Embryonic facial prominence (tissue), 1 donor: ENCODE results near the gene KCTD3.
A peak's percentile ranks its signal among the peaks of the same experiment; 100 is the strongest.

Experiments used
- DNase-seq: peaks from one replicate; pipeline ENCODE4 v3.0.0-alpha.2; 2016; ENCODE audit errors: extremely low spot score

Gene KCTD3

DNA sequence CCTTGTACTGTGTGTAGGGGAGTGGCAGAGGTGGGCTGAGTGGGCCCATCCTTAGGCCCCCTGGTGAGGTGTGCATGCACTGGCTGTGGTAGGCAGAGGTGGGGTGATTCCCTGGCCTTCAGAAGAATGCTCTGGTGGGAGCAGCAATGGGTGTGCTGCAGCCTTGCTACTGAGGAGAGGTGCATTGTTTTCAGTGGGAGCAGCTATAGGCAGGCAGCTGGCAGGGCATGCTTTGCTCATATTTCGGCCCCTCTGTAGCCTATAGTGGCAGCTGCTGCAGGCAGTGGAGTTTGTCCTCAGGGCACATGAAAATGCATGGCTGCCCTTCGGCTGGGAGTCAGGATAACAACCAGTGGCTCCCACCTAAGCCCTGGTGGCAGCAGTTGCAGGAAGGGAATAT, 10.1 kb upstream of the KCTD3 start:
- DNase-seq: no peak

DNA sequence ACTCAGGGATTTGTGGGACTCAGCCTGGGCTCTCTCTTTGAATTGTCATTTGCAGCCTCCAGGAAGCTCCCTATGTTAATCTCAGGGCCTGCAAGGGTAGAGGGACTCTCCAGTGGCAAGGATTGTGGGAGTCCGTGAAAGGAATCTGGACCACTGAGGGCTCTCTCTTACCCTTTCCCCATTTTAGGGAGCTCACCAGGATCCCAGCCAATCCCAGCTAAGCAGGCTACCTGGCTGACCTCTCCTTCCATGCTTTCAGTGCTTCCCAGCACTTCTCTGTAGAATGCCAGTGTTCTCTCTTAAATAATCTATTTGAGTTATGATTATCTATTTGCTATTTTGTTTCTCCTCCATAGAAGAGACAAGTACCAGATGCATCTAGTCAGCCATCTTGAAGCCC, 9.6 kb upstream of the KCTD3 start:
- DNase-seq: no peak

DNA sequence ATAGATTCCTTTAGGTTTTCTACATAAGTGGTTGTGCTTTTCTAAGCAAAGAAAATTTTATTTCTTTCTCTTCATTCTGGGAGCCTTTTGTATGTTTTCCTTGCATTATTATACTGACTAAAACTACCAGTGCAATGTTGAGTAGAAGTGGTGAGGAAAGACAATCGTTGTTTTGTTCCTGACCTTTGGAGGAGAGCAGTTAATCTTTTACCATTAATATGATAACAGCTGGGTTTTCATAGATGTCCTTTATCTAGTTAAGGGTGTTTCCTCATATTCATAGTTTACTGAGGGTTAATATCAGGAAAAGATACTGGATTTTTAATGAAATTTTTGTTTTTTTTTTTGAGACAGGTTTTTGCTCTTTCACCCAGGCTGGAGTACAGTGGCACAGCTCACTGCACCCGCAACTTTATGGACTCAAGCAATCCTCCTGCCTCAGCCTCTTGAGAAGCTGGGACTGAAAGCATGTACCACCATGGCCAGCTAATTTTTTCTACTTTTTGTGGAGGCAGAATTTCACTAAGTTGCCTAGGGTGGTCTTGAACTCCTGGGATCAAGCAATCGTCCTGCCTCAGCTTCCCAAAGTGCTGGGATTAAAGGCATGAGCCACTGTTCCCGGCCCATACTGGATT, 9.0 kb upstream of the KCTD3 start:
- DNase-seq: no peak

DNA sequence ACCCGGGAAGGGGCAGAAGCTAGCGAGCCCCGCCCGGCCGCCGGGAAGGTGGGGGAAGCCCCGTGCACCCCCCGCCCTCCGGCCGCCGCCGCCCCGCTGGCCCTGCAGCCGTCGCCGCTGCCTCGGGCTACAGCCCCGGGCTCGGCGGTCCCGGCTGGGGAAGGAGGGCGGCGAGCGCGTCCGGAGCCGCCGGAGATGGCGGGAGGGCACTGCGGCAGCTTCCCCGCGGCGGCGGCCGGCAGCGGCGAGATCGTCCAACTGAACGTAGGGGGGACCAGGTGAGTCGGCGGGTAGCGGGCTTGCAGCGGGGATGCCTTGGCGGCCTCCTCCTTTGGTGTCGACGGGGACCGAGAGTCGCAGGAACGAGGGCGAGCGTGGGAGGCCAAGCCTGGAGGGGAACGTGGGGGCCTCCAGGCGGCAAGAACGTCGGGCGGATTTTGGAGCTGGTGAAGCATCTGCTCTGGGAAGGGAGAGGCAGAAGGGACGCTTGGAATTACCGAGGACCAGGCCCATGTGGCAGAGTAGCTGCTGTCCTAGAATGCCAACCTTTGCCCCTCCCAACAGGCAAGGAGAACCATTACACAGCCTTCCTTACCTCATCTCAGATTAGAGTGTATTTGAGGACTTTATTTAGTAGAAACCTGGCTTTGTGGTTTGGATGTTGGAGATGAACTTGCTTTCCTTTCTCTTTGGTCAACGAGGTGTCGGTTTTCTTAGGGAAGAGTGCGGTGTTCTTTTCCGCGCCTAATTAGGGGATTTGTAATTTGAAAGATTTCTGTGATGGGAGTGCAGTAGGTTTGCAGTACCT, 591 bp downstream of the KCTD3 start:
- peak; percentile 34 for DNase-seq

DNA sequence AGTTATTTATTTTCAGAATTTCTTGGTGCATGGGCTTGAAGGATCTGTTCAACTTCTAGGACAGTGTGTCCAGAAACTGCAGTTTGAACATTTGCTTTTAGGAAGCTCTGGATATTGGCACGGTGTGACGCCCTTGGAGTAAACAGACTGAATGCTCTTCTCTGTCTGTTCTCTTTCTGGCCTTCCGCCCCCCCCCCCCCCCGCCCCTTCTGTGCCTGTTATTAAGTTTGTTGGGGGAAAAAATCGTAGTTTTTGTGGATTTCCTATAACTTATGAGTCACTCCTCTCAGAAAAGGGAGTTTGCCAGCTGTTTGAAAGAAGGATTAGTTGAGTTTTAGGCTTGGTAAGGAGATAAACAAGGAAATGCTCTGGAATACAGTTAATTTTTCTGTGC, 1.2 kb downstream of the KCTD3 start:
- peak; percentile 20 for DNase-seq

DNA sequence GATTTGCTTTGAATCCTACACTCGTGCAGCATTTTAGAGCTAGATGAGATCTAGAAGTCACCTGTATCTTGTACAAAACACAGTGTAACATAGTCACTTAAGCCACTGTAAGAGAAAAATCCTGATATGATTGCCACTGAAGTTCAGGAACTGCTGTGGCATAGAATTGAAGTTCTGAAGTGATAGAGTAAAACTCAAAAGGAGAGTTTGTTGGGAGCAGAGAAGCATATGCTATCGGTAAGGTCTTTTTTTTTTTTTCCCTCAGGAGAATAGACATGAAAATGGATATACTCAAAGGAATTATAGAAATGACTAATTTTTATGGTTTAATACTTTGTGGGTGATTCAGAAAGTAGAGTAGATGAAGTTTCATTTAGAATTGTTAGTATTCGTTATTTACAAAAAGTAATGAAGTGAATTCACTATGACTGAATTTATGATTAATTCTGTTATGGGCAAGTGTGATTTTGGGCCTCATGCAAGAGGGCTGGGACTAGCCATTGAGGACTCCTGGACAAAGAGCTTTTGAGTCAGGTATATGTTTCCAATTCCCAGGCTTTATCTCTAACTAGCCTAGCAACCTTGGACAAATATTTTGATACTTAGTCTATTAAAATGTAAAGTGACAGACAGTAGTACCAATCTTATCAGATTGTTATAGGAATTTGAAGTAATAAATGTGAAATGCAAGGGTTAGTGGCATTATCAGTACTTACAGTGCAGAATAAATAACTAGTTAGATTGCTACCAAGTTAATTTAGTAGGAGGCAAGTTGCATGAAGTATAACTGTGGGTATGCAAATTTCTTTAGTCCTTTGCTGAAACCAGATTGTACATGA, 3.1 kb downstream of the KCTD3 start:
- DNase-seq: no peak

DNA sequence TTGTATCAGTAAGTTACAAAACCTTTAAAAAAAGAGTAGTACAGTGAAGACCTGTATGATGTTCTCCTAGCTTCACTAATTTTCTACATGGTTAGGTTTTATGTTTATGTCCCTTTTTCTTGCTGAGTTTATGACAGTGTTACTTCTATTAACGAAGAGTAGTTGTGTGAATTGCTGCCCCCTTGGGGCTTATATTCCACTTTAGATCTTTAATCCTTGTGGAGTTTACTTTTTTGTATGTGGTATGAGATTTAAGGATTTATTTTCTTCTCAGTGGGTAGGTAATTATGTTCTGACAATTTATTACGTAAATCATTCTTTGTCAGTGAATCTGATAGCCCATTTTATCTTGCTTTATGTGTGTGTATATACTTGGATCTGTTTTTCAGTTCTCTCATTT, 14.8 kb downstream of the KCTD3 start:
- DNase-seq: no peak

DNA sequence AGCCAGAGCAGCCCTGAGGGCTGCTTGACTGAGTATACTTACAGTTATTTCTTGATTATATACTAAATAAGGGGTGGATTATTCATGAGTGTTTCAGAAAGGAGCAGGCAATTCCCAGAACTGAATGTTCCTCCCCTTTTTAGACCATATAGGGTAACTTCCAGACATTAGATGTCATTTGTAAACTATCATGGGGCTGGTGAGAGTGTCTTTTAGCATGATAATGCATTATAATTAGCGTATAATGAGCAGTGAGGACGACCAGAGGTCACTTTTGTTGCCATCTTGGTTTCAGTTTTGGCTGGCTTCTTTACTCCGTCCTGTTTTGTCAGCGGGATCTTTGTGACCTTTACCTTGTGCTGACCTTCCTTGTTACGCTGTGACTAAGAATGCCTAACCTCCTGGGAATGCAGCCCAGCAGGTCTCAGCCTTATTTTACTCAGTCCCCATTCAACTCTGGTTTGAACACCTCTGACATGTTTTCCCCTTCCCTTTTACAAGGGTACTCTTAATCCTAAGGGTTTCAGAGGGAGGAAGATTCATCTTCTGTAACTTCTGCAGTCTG, 16.2 kb downstream of the KCTD3 start:
- no peak for DNase-seq

DNA sequence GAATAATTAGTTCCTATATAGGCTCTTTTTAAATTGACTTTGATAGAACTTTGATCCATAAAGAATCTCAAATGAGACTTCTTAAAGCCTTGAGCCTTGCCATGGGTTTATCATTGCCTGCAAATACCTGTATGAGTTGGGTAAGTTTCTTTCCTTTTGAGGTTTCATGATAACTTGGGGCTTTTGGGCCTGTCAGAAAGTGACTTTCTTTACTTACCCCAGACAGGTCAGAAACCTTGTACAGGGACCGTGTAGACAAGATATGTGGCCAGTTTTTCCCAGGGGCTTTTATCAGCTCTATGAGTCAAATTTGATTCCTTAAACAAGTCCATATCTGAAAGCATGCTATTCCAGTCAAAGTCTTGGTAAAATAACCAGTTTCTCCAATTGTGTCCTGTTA, 17.3 kb downstream of the KCTD3 start:
- no peak for DNase-seq

DNA sequence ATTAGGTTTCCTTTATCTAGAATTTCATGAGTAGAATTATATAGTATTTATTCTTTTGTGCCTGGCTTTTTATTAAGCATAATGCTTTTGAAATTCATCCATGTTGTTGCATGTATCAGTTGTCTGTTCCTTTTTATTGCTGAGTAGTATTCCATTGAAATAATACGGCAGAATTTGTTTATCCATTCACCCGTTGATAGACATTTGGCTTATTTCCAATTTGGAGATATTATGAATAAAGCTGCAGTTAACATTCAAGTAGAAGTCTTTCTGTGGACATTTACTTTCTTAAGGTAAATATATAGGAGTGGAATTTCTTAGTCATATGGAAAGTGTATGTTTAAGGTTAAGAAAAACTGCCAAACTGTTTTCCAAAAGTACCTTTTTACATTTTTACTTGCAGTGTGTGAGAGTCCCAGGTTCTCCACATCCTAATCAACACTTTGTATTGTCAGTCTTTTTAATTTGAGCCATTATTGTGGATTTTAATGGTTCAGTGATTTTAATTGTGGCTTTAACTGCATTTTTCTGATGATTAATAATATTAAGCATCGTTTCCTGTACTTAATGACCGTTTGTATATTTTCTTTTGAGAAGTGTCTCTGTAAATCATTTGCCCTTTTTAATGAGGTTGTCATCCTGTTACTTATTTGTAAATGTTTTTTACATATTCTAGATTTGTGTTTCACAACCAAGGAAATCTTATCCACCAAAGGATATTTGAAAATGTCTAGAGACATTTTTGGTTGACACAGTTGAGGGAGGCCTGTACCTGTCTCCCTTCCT, 22.7 kb downstream of the KCTD3 start:
- DNase-seq: no peak

DNA sequence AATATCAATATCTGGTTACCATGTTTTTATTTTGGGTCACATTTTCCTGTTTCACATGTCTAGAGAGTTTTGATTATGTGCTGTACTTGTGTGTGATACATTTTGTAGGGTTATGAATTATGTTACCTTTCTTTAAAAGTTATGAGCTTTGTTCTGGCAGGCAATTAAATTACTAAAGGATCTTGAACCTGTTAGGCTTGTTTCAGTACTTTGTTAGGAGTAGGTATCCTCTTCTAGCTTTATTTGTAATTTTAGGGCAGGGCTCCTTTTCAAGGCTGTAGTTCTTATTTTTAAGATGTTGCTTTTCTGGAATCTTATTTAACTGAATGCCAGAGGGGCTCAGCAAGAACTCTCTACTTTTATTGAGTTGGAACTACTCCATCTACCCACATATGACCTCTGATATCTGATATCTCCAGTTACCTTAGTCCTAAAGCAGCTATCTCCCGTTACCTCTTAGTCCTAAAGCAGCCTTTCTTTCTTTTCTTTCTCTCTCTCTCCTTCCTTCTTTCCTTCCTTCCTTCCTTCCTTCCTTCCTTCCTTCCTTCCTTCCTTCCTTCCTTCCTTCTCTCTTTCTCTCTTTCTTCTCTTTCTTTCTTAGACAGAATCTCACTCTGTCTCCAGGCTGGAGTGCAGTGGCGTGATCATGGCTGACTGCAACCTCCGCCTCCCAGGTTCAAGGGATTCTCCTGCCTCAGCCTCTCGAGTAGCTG, 23.8 kb downstream of the KCTD3 start:
- no peak for DNase-seq

DNA sequence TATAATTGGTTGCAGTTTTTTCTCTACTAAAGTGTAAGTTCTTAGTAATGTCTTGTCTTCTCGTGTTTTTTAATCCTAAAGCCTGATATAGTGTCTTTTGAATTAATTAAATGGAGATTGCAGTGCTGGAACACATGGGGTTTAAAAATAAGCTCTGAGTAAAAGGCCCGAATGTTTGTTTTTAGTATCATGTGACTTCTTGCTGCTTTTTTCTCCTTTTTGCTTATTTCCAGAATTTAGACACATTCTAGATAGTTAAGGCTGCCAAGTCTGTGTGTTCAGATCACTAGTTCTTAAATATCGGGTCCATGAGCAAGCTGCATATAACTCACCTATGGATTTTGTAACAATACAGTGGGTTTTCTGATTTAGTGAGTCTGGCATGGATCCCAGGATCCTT, 27.5 kb downstream of the KCTD3 start:
- DNase-seq: no peak

DNA sequence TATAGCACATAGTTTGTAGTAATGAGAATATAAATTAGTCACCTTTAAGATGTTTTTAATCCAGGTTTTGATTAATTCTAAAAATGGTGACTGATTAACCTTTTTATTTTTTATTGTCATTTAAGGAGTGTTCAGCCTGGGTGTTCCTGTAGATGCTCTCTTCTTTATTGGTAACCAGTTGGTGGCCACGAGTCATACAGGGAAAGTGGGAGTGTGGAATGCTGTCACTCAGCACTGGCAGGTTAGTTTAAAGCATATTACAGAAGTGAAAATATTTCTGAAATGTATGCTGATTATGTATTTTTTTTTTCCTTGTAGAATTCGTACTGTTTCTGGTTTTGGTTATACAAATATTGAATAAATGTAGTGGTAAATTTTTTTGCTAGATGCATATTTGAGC, 28.1 kb downstream of the KCTD3 start:
- no peak for DNase-seq

DNA sequence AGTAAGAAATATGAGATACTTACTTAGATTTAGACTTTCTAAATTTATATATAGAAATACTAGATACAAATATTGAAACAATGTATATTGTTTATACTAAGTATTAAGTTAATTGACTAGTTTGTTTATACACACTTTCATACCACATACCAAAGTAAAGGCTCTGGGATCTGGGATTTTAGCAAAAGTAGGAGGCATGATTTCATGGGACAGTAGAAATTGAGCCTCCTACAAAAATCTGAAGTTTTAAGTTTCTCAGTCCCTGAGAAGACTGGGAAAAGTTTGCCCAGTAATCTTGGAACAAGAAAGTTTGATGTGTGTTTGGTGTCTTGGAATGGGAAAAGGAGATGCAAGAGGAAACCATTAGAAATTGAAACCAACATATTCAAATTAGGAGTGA, 30.9 kb downstream of the KCTD3 start:
- DNase-seq: no peak

DNA sequence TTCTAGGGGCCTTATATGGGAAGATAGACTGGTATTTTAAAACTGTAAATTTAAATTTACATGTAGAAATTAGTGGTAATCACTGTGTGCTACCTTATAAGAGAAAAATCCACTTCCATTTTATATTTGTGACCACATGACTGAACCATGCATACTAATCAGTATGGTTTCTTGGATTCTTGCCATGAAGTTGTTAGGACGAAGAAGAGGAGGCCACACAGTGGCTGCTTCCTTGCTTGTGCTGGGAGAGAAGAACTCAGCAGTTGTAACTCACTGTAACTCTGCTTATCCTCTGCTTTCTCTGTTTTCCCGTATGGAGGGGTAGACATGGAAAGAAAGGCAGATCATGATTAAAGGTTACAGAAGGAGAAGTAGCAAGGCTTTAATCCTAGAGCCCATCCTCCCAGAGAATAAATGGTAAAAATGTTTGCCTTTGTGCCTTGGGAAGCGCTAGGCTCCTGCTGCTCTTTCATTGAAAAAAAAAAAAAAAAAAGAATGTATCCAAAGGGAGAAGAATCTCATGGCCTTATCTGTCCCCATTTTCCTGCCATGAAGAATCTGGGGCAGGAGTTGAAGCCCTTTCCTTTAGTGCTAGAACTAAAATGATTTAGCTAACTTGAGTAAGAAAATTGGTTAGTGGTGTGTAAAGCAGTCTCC, 32.4 kb downstream of the KCTD3 start:
- DNase-seq: no peak

DNA sequence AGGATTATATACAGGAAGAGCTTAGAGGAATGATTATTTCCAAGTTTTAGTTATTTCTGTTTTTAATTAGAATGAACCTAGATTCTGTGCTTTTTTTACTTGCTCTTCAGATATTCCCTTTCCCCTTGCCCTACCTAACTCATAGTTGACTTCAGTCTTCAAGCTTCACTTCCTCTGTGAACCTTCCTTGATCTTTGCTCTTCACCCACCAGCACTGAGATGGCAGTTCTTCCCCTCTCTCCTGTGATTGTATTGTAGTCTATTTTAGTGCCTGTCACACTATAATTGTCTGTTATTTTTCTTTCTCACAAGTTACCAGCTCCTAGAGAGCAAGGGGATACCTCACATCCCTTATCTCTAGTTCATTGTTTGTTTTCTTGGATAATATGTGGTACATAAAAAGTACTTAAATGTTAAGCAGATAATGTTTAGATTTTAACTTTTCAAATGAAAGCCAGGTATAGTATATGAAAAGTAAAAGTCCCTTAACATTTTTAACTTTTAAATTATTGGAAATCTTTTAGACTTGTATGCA, 33.2 kb downstream of the KCTD3 start:
- no peak for DNase-seq

DNA sequence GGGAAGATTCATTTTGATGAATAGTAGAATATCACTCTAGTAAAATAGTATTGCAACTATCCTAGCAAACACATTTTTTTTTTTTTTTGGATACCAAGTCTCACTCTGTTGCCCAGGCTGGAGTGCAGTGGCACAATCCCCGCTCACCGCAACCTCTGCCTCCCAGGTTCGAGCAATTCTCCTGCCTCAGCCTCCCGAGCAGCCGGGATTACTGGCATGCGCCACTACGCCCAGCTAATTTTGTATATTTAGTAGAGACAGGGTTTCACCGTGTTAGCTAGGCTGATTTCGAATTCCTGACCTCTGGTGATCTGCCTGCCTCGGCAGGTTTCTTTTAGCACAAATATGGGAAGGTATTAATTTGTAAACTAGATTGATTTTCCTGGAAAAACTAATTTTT, 33.8 kb downstream of the KCTD3 start:
- DNase-seq: no peak

DNA sequence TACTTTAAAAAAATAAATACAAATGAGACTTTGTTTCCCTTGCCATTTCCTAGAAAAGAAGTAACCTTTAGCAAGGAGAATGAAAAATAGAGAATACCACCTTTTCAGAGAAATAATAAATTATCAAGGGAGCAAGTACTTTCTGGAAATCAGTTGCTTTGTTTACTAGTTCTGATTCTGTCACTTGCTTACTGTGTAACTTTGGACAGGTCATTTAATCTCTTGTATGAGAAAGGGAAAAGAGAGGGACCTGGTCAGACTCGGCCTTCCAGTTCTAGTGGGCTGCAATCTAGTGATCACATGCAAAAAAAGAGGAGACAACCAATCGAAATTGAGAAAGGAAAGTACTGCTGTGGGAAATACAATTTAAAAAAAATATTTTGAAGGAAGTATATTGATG, 34.2 kb downstream of the KCTD3 start:
- no peak for DNase-seq

DNA sequence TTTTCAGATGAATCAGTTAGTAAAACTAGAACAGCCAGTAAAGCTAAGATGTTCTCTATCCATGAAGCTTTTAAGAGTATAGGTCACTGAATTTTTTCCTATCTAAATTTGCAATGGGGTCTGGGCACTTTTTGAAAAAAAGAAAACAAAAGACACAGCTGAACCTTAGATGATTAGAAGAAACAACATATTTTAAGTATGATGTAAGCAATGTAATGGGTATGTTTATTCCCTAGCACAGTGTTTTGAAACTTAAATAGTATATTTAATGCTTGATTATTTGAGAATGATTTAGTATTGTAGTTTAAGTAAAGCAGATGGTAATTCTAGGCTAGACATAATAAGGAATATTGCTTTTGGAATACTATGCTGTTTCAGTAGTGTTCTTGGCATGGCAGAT, 36.2 kb downstream of the KCTD3 start:
- DNase-seq: no peak

DNA sequence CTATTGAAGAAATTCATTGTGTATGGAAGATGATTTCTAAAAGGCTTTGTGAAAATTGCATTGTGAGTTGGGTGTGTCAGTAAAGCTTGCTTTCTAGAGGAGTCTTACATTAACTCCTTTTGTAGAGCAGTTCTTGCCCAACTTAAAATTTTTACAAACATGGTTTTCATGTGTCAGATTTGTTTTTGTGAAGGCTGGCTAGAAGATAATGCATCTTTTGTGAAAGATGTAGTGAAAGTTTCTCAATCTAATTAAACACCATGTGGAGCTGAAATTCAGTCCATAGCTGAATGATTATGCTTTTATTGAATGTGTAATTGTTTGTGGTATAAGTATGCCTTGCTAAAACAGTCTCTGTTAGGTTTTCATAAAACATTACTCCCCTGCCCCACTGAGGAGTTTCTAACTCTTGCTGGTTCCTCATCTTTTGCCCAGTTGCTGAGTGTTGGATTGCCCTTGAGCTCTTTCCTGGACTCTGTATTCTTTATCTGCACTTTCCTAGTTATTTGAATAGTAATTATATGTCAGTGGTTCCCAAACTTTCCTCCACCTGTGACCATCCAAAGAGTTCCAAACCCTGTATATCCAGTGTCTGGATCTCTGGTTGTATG, 38.0 kb downstream of the KCTD3 start:
- DNase-seq: no peak
